Fibroblast of lung (primary cell): ENCODE measurements around the gene CD276. TPM values are rescaled to one million over a fixed set of nuclear protein-coding genes. Genes with fewer than 3 reads are reported as not detected.

Source experiments
- DNase-seq, 2 donors: peaks; one replicate each; pipeline versions ENCODE4 v3.0.0 to v3.0.0-alpha.2; 2010; ENCODE audit warnings: low read depth in 2 of 2
- H2AFZ ChIP-seq: 2 replicates; pipeline ENCODE4 v1.5.1; 2012; ENCODE audit warnings: low read length, control low read depth, inconsistent platforms
- H3K27ac ChIP-seq: 2 replicates; pipeline ENCODE4 v1.5.1; 2011; ENCODE audit warnings: low read length, control low read depth; ENCODE audit not compliant: insufficient read depth
- H3K27me3 ChIP-seq: 2 replicates; pipeline ENCODE4 v1.5.1; 2011; ENCODE audit warnings: mild to moderate bottlenecking, low read length; ENCODE audit not compliant: control insufficient read depth, insufficient read depth
- H3K36me3 ChIP-seq: 2 replicates; pipeline ENCODE4 v1.5.1; 2011; ENCODE audit warnings: low read length; ENCODE audit not compliant: control insufficient read depth, insufficient read depth
- H3K4me1 ChIP-seq: 2 replicates; pipeline ENCODE4 v1.5.1; 2011; ENCODE audit warnings: low read length; ENCODE audit not compliant: control insufficient read depth, insufficient read depth; ENCODE audit errors: extremely low read depth
- H3K4me2 ChIP-seq: 2 replicates; pipeline ENCODE4 v1.5.1; 2011; ENCODE audit warnings: low read length, control low read depth; ENCODE audit not compliant: insufficient read depth; ENCODE audit errors: extremely low read depth
- H3K4me3 ChIP-seq, 4 experiments: fragments of 200-600 bp in 1 of 4; sonication (generic) in 1 of 4; replicated peaks in 1 of 4; 2 replicates each; pipeline ENCODE4 v1.5.1; 2011 to 2016; ENCODE audit warnings: low read length in 4 of 4, low read depth in 3 of 4, mild to moderate bottlenecking in 3 of 4, control low read depth in 2 of 4, inconsistent platforms in 1 of 4, mixed read lengths in 1 of 4; ENCODE audit not compliant: insufficient read depth in 1 of 4; ENCODE audit errors: control extremely low read depth in 1 of 4
- H3K79me2 ChIP-seq: 2 replicates; pipeline ENCODE4 v1.5.1; 2012; ENCODE audit warnings: mild to moderate bottlenecking, low read length, inconsistent platforms; ENCODE audit not compliant: control insufficient read depth, insufficient read depth
- H3K9ac ChIP-seq: 2 replicates; pipeline ENCODE4 v1.5.1; 2011; ENCODE audit warnings: mild to moderate bottlenecking, low read length, control low read depth; ENCODE audit not compliant: insufficient read depth
- H3K9me3 ChIP-seq: 2 replicates; pipeline ENCODE4 v1.5.1; 2012; ENCODE audit warnings: low read depth, low read length; ENCODE audit not compliant: control insufficient read depth, insufficient read depth
- H4K20me1 ChIP-seq: 2 replicates; pipeline ENCODE4 v1.5.1; 2011; ENCODE audit warnings: low read length; ENCODE audit not compliant: control insufficient read depth, insufficient read depth; ENCODE audit errors: extremely low read depth
- EZH2 ChIP-seq: IDR thresholded peaks from 2 replicates; pipeline ENCODE4 v1.5.1; 2012; ENCODE audit warnings: low read length, control low read depth, mild to moderate bottlenecking; ENCODE audit errors: missing control alignments
- polyA plus RNA-seq, 2 donors: library from polyadenylated mRNA; depleted of rRNA in 1 of 2; stranded (reverse) in 1 of 2; unstranded in 1 of 2; fragments of >200 nt; gene quantifications; 2 replicates each; pipeline ENCODE4 v1.2.1, GENCODE V29; 2011 to 2012; ENCODE audit warnings: missing spikeins in 1 of 2
- total RNA-seq: library from RNA; depleted of rRNA; stranded (reverse); fragments of >200 nt; gene quantifications from 2 replicates; pipeline ENCODE4 v1.2.1, GENCODE V29; 2014
- TF ChIP-seq, protein P1 (sequence below), 2 donors: IDR thresholded peaks in 1 of 2; conservative IDR thresholded peaks in 1 of 2; 1 replicate in 1 of 2; 2 replicates in 1 of 2; pipeline ENCODE4 v1.5.1; 2011 to 2012; ENCODE audit warnings: low read length in 2 of 2, control low read depth in 1 of 2, inconsistent platforms in 1 of 2, low read depth in 1 of 2, mild to moderate bottlenecking in 1 of 2

CD276 gene
- total and polyA plus RNA-seq, 2 donors (not counting 1 experiment from before 2014, with no cell fraction given): 88.5 to 103 TPM

DNA sequence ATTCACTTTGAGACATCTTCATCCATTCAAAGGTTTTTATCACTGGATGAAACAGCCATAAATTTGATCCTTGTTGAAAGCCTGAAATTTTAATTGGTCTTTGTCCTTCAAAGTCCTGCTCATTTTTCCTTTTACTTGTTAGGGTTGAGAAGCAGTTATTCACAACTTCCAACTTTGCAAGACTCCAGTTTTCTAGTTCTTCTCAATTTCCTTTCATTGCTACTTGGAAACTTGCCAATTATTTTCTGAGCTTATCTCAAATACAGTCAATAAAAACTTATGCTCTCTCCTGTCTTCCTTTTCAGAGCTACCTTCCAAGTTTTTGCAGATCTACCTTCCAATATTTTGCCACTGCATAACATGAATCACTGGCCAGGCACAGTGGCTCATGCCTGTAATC lies 23.7 kb upstream of the CD276 start:
- no peak for DNase-seq
- Histone ChIP-seq H3K4me1 (no peaks in the 10 kb centered on the region), H2AFZ (no peak overlapping the region), H3K36me3 (no peaks in the 10 kb centered on the region), H3K9me3 (no peaks in the 10 kb centered on the region), H3K79me2 (no peaks in the 10 kb centered on the region), H3K4me2 (no peak overlapping the region), H3K4me3 (no peak overlapping the region), H4K20me1 (no peaks in the 10 kb centered on the region), H3K9ac (no peak overlapping the region), H3K27me3 (peaks cover 3% of the 10 kb centered on the region), H3K27ac (no peak overlapping the region)
- no peak for TF ChIP-seq EZH2
- TF ChIP-seq, protein P1, sequence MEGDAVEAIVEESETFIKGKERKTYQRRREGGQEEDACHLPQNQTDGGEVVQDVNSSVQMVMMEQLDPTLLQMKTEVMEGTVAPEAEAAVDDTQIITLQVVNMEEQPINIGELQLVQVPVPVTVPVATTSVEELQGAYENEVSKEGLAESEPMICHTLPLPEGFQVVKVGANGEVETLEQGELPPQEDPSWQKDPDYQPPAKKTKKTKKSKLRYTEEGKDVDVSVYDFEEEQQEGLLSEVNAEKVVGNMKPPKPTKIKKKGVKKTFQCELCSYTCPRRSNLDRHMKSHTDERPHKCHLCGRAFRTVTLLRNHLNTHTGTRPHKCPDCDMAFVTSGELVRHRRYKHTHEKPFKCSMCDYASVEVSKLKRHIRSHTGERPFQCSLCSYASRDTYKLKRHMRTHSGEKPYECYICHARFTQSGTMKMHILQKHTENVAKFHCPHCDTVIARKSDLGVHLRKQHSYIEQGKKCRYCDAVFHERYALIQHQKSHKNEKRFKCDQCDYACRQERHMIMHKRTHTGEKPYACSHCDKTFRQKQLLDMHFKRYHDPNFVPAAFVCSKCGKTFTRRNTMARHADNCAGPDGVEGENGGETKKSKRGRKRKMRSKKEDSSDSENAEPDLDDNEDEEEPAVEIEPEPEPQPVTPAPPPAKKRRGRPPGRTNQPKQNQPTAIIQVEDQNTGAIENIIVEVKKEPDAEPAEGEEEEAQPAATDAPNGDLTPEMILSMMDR (conservative IDR thresholded peaks at IDR 0.05 in 1 of 2, IDR thresholded peaks at IDR 0.05 in 1 of 2; ENCODE audit: low read depth in 1 of 2, low read length in 2 of 2): no peak

DNA sequence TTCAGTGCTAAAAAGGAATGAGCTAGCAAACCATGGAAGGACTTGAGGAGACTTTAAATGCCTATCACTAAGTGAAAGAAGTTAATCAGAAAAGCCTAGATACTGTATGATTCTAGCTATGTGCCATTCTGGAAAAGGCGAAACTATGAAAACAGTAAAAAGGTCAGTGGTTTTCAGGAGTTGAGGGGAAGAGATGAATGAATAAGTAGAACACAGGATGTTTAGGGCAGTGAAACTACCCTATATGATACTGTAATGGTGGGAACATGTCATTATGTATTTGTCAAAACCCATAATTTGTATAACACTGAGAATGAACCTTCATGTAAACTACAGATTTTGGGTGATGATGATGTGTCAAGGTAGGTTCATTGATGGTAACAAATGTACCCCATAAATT lies 9.6 kb upstream of the CD276 start:
- Histone ChIP-seq H3K27me3 (peaks cover 22% of the 10 kb centered on the region), H3K36me3 (no peaks in the 10 kb centered on the region), H3K4me2 (no peak overlapping the region), H3K79me2 (no peaks in the 10 kb centered on the region), H3K9me3 (no peaks in the 10 kb centered on the region), H3K27ac (no peak overlapping the region), H3K4me1 (no peaks in the 10 kb centered on the region), H3K4me3 (no peak overlapping the region), H3K9ac (no peak overlapping the region), H4K20me1 (no peaks in the 10 kb centered on the region), H2AFZ (no peak overlapping the region)
- TF ChIP-seq, protein P1 (conservative IDR thresholded peaks at IDR 0.05 in 1 of 2, IDR thresholded peaks at IDR 0.05 in 1 of 2; ENCODE audit: low read depth in 1 of 2, low read length in 2 of 2): no peak
- TF ChIP-seq EZH2: no peak
- DNase-seq: no peak

DNA sequence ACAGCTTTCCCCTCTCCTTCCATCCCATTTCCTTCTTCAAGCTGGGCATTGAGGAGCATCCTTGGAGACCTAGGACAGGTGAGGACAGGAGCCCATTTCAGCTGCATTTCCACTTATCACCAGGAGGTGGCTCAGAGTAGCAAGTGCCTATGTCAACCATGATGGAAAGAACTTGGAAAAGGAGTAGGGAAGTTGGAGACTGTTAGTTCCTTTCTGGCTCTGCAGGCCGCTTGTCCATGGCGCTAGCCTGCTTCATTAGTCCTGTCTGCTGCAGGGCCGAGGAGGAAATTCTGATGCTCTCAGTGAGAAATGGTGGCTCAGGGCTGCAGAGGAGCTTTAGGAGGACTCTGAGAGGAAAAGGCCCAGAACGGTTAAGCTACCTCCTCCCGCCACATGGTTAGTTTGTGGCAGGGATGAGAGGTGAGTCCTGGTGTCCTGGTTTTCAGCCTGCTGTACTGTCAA lies 7.0 kb upstream of the CD276 start:
- no peak overlapping the region for H3K4me2 ChIP-seq
- no peak overlapping the region for H3K4me3 ChIP-seq
- H3K4me1 ChIP-seq: peaks cover 2% of the 10 kb centered on the region
- no peak overlapping the region for H3K27ac ChIP-seq
- peak; percentile 51 to 77 for DNase-seq
- H4K20me1 ChIP-seq: no peaks in the 10 kb centered on the region
- H3K9ac ChIP-seq: no peak overlapping the region
- no peaks in the 10 kb centered on the region for H3K79me2 ChIP-seq
- no peaks in the 10 kb centered on the region for H3K36me3 ChIP-seq
- TF ChIP-seq, protein P1 (conservative IDR thresholded peaks at IDR 0.05 in 1 of 2, IDR thresholded peaks at IDR 0.05 in 1 of 2; ENCODE audit: low read depth in 1 of 2, low read length in 2 of 2): peak; percentile 89 to 96
- TF ChIP-seq EZH2: no peak
- H3K9me3 ChIP-seq: no peaks in the 10 kb centered on the region
- H3K27me3 ChIP-seq: peaks cover 16% of the 10 kb centered on the region
- H2AFZ ChIP-seq: no peak overlapping the region
